Natural killer cell (primary cell): ENCODE results near the gene AGMAT. TPM values are rescaled to one million over a fixed set of nuclear protein-coding genes. Genes with fewer than 3 reads are reported as not detected.
A peak's percentile ranks its signal among the peaks of the same experiment; 100 is the strongest.

Experiments used
- ATAC-seq, 3 donors: fragments of 150-1000 bp in 2 of 3; fragments of 200-7000 bp in 1 of 3; cut with Tn5 transposase; 1 replicate in 1 of 3; 2 replicates in 2 of 3; pipeline ENCODE4 v1.10.0; 2021; ENCODE audit warnings: mild to moderate bottlenecking in 2 of 3, moderate library complexity in 2 of 3
- DNase-seq, 2 donors: peaks; one replicate each; pipeline versions ENCODE4 v3.0.0 to v3.0.0-alpha.2; 2013 to 2021; ENCODE audit warnings: mixed read lengths in 1 of 2
- H3K27ac ChIP-seq: one replicate; pipeline ENCODE4 v1.5.1; 2013; ENCODE audit warnings: mild to moderate bottlenecking, low read length
- H3K27me3 ChIP-seq: one replicate; pipeline ENCODE4 v1.6.1; 2013; ENCODE audit warnings: low read length; ENCODE audit not compliant: control insufficient read depth, insufficient read depth
- H3K36me3 ChIP-seq: one replicate; pipeline ENCODE4 v1.6.1; 2013; ENCODE audit warnings: low read length; ENCODE audit not compliant: control insufficient read depth, insufficient read depth
- H3K4me1 ChIP-seq: one replicate; pipeline ENCODE4 v1.6.1; 2013; ENCODE audit warnings: low read length; ENCODE audit not compliant: control insufficient read depth, insufficient read depth
- H3K4me3 ChIP-seq: one replicate; pipeline ENCODE4 v1.5.1; 2013; ENCODE audit warnings: low read length
- H3K9me3 ChIP-seq: one replicate; pipeline ENCODE4 v1.6.1; 2013; ENCODE audit warnings: low read length; ENCODE audit not compliant: control insufficient read depth, insufficient read depth
- H3K27ac Mint-ChIP-seq, 2 donors: one replicate each; pipeline ENCODE4 v1.8.0; 2022; ENCODE audit warnings: mild to moderate bottlenecking in 2 of 2, mixed read lengths in 2 of 2, moderate library complexity in 1 of 2
- H3K27me3 Mint-ChIP-seq, 2 donors: one replicate each; pipeline ENCODE4 v1.8.0; 2022; ENCODE audit warnings: low read depth in 2 of 2, mixed read lengths in 2 of 2
- H3K36me3 Mint-ChIP-seq: one replicate; pipeline ENCODE4 v1.8.0; 2022; ENCODE audit warnings: mixed read lengths
- H3K4me1 Mint-ChIP-seq, 2 donors: one replicate each; pipeline ENCODE4 v1.8.0; 2022; ENCODE audit warnings: mixed read lengths in 2 of 2
- H3K4me3 Mint-ChIP-seq: one replicate; pipeline ENCODE4 v1.8.0; 2022; ENCODE audit warnings: mild to moderate bottlenecking, moderate library complexity, mixed read lengths
- H3K9me3 Mint-ChIP-seq, 2 donors: one replicate each; pipeline ENCODE4 v1.8.0; 2022; ENCODE audit warnings: mixed read lengths in 2 of 2
- CTCF ChIP-seq: fragments of 200-600 bp; IDR thresholded peaks from one replicate; pipeline ENCODE4 v1.8.0; 2022; ENCODE audit warnings: antibody characterized with exemption
- WGBS: methylation state at CpG from one replicate; pipeline ENCODE4 v1.1.7; 2013; ENCODE audit warnings: missing lambda C conversion rate; ENCODE audit not compliant: insufficient coverage; 5-methylcytosine and 5-hydroxymethylcytosine counted together
- intact Hi-C: fragments of 100-400 bp; cut with micrococcal nuclease; formaldehyde crosslinking; loops from one replicate; pipeline ENCODE4 v1.14.2; 2022
- total RNA-seq, 4 donors: library from RNA; stranded (reverse); fragments of 120-200 nt in 1 of 4; gene quantifications; one replicate each; pipeline versions ENCODE4 v1.2.3 to v1.2.4, GENCODE V29; 2013 to 2022

The AGMAT gene
- total RNA-seq, 3 donors from 2014 or later (not counting 1 experiment from before 2014, with no cell fraction given) = 0.42 to 0.66 (median 0.65) TPM

- Histone ChIP-seq H3K27me3 (no peaks in the 10 kb centered on the region), H3K4me1 (peaks cover 25% of the 10 kb centered on the region), H3K36me3 (no peaks in the 10 kb centered on the region), H3K27ac (peak overlapping the region; percentile 92), H3K9me3 (no peaks in the 10 kb centered on the region), H3K4me3 (peak overlapping the region; percentile 98)
- DNase-seq (peak in 1 of 2 donors; percentile 16), ATAC-seq (no peak)
- H3K36me3 Mint-ChIP-seq = no peaks in the 10 kb centered on the region
- no peaks in the 10 kb centered on the region for H3K27me3 Mint-ChIP-seq
- no peaks in the 10 kb centered on the region for H3K9me3 Mint-ChIP-seq
- peak overlapping the region; percentile 91 for H3K4me3 Mint-ChIP-seq
- peak overlapping the region; percentile 88 to 93 for H3K27ac Mint-ChIP-seq
- peaks cover 48 to 54% of the 10 kb centered on the region in 2 donors for H3K4me1 Mint-ChIP-seq
- WGBS = 87% methylated on average over 24 of the region's 26 CpGs
- intact Hi-C loops = loop anchor here (5.0 to 10.0 kb wide), 2 partner anchors 66 to 92 kb away; partner anchors contain the start of genes DNAJC16 and PLEKHM2
- TF ChIP-seq CTCF = no peak
Measured at GRCh38 chr1:15618655-15619525, 34.0 kb upstream of the AGMAT start.

- Mint-ChIP-seq H3K36me3 (no peaks in the 10 kb centered on the region), H3K9me3 (no peaks in the 10 kb centered on the region), H3K27ac (peak overlapping the region; percentile 88 to 93), H3K4me3 (peak overlapping the region; percentile 91), H3K27me3 (no peaks in the 10 kb centered on the region), H3K4me1 (peaks cover 48 to 54% of the 10 kb centered on the region in 2 donors)
- intact Hi-C loops = loop anchor here (5.0 to 10.0 kb wide), 2 partner anchors 67 to 91 kb away; partner anchors contain the start of genes DNAJC16 and PLEKHM2
- Histone ChIP-seq H3K4me3 (peak overlapping the region; percentile 98), H3K27ac (peak overlapping the region; percentile 92), H3K36me3 (no peaks in the 10 kb centered on the region), H3K4me1 (peaks cover 25% of the 10 kb centered on the region), H3K27me3 (no peaks in the 10 kb centered on the region), H3K9me3 (no peaks in the 10 kb centered on the region)
- DNase-seq = peak in 1 of 2 donors; percentile 34
- ATAC-seq = no peak
- TF ChIP-seq CTCF = no peak
- 1% methylated on average over 8 of the region's 8 CpGs for WGBS
Measured at GRCh38 chr1:15618077-15618654, 33.3 kb upstream of the AGMAT start.

- peak within 1 kb of the TSS; percentile 92 for H3K27ac ChIP-seq
- WGBS = under 1% methylated on average over 86 of the region's 86 CpGs
- intact Hi-C loops = loop anchor here (1.0 to 10.0 kb wide), 3 partner anchors 14 to 90 kb away; partner anchors contain the start of genes DNAJC16 and PLEKHM2
- H3K4me3 ChIP-seq = peak within 1 kb of the TSS; percentile 98
- peak within 1 kb of the TSS; percentile 91 for H3K4me3 Mint-ChIP-seq
- DNase-seq (peak; percentile 92 to 95), ATAC-seq (peak; percentile 91 to 97 (median 94))
- no peaks in the 10 kb centered on the region for H3K36me3 Mint-ChIP-seq
- peaks cover 25% of the 10 kb centered on the region for H3K4me1 ChIP-seq
- no peaks in the 10 kb centered on the region for H3K9me3 Mint-ChIP-seq
- H3K27ac Mint-ChIP-seq = peak within 1 kb of the TSS; percentile 88 to 93
- H3K4me1 Mint-ChIP-seq = peaks cover 42 to 47% of the 10 kb centered on the region in 2 donors
- no peaks in the 10 kb centered on the region for H3K36me3 ChIP-seq
- no peak for TF ChIP-seq CTCF
- H3K9me3 ChIP-seq = no peaks in the 10 kb centered on the region
- no peaks in the 10 kb centered on the region for H3K27me3 ChIP-seq
- H3K27me3 Mint-ChIP-seq = no peaks in the 10 kb centered on the region
Measured at GRCh38 chr1:15617173-15618076, 32.6 kb upstream of the AGMAT start, which contains the start of gene DDI2. Gene DDI2 (plus strand): TSS chr1:15617458. CDS start chr1:15617671, 213 bp downstream.
